Measurements from ENCODE around the gene MDP1. TPM values are rescaled to one million over a fixed set of nuclear protein-coding genes. Genes with fewer than 3 reads are reported as not detected.

The MDP1 gene
- total and polyA plus RNA-seq, 2 donors (not counting 1 experiment from before 2014, with no cell fraction given) = 14.4 to 22.1 TPM

DNA sequence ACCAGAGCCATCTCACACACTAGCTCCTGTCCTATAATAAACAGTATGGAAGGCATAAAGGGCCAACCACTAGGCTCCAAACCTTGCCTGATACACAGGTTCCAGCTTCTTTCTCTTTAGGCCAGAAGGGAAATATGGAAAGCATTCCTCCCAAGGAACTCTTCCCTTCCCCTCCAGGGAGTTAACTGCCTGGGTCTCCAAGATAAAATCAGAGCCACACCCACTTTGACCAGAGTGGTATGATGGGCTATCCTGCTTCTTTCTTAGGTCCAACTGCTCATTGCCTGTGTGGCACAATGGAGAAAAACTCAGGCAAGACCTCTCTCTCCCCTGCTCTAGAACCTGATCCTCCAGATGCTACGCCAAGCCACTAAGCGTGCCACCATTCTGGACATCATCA is 8.2 kb downstream of the MDP1 start:
- no peak for DNase-seq (ENCODE audit: low read depth in 2 of 2)
- H3K9me3 ChIP-seq (ENCODE audit: control insufficient read depth, insufficient read depth, low read depth, low read length) = no peaks in the 10 kb centered on the region
- peaks cover 3% of the 10 kb centered on the region for H3K79me2 ChIP-seq (ENCODE audit: control insufficient read depth, insufficient read depth, low read length)
- TF ChIP-seq, protein P1, sequence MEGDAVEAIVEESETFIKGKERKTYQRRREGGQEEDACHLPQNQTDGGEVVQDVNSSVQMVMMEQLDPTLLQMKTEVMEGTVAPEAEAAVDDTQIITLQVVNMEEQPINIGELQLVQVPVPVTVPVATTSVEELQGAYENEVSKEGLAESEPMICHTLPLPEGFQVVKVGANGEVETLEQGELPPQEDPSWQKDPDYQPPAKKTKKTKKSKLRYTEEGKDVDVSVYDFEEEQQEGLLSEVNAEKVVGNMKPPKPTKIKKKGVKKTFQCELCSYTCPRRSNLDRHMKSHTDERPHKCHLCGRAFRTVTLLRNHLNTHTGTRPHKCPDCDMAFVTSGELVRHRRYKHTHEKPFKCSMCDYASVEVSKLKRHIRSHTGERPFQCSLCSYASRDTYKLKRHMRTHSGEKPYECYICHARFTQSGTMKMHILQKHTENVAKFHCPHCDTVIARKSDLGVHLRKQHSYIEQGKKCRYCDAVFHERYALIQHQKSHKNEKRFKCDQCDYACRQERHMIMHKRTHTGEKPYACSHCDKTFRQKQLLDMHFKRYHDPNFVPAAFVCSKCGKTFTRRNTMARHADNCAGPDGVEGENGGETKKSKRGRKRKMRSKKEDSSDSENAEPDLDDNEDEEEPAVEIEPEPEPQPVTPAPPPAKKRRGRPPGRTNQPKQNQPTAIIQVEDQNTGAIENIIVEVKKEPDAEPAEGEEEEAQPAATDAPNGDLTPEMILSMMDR (conservative IDR thresholded peaks at IDR 0.05 in 1 of 2, IDR thresholded peaks at IDR 0.05 in 1 of 2; ENCODE audit: low read depth in 1 of 2, low read length in 2 of 2) = no peak
- TF ChIP-seq EZH2 (IDR thresholded peaks at IDR 0.05; ENCODE audit: low read length, missing control alignments) = no peak
- H3K36me3 ChIP-seq (ENCODE audit: control insufficient read depth, insufficient read depth, low read length) = peaks cover 22% of the 10 kb centered on the region
- no peak overlapping the region for H3K9ac ChIP-seq (ENCODE audit: insufficient read depth, low read length)
- H3K4me1 ChIP-seq (ENCODE audit: control insufficient read depth, extremely low read depth, insufficient read depth, low read length) = peaks cover 2% of the 10 kb centered on the region
- no peak overlapping the region for H3K4me3 ChIP-seq (replicated peaks in 1 of 4; ENCODE audit: control extremely low read depth in 1 of 4, insufficient read depth in 1 of 4, low read depth in 3 of 4, low read length in 4 of 4)
- H3K27me3 ChIP-seq (ENCODE audit: control insufficient read depth, insufficient read depth, low read length) = no peaks in the 10 kb centered on the region
- H3K27ac ChIP-seq (ENCODE audit: insufficient read depth, low read length) = no peak overlapping the region
- no peaks in the 10 kb centered on the region for H4K20me1 ChIP-seq (ENCODE audit: control insufficient read depth, extremely low read depth, insufficient read depth, low read length)
- no peak overlapping the region for H3K4me2 ChIP-seq (ENCODE audit: extremely low read depth, insufficient read depth, low read length)
- H2AFZ ChIP-seq (ENCODE audit: low read length) = no peak overlapping the region

DNA sequence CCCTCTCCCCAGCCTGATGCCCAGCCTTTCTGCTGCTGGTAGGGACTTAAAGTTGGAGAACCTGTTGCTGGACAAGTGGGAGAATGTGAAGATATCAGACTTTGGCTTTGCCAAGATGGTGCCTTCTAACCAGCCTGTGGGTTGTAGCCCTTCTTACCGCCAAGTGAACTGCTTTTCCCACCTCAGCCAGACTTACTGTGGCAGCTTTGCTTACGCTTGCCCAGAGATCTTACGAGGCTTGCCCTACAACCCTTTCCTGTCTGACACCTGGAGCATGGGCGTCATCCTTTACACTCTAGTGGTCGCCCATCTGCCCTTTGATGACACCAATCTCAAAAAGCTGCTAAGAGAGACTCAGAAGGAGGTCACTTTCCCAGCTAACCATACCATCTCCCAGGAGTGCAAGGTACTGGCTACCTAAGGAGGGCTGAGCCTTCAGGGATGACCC is 8.7 kb downstream of the MDP1 start:
- no peaks in the 10 kb centered on the region for H3K27me3 ChIP-seq (ENCODE audit: control insufficient read depth, insufficient read depth, low read length)
- TF ChIP-seq EZH2 (IDR thresholded peaks at IDR 0.05; ENCODE audit: low read length, missing control alignments) = no peak
- TF ChIP-seq, protein P1 (conservative IDR thresholded peaks at IDR 0.05 in 1 of 2, IDR thresholded peaks at IDR 0.05 in 1 of 2; ENCODE audit: low read depth in 1 of 2, low read length in 2 of 2) = no peak
- no peak overlapping the region for H3K4me3 ChIP-seq (replicated peaks in 1 of 4; ENCODE audit: control extremely low read depth in 1 of 4, insufficient read depth in 1 of 4, low read depth in 3 of 4, low read length in 4 of 4)
- no peak overlapping the region for H2AFZ ChIP-seq (ENCODE audit: low read length)
- no peak for DNase-seq (ENCODE audit: low read depth in 2 of 2)
- peaks cover 22% of the 10 kb centered on the region for H3K36me3 ChIP-seq (ENCODE audit: control insufficient read depth, insufficient read depth, low read length)
- H3K9ac ChIP-seq (ENCODE audit: insufficient read depth, low read length) = no peak overlapping the region
- H3K79me2 ChIP-seq (ENCODE audit: control insufficient read depth, insufficient read depth, low read length) = no peaks in the 10 kb centered on the region
- H3K4me1 ChIP-seq (ENCODE audit: control insufficient read depth, extremely low read depth, insufficient read depth, low read length) = no peaks in the 10 kb centered on the region
- H3K9me3 ChIP-seq (ENCODE audit: control insufficient read depth, insufficient read depth, low read depth, low read length) = no peaks in the 10 kb centered on the region
- no peaks in the 10 kb centered on the region for H4K20me1 ChIP-seq (ENCODE audit: control insufficient read depth, extremely low read depth, insufficient read depth, low read length)
- H3K27ac ChIP-seq (ENCODE audit: insufficient read depth, low read length) = no peak overlapping the region
- no peak overlapping the region for H3K4me2 ChIP-seq (ENCODE audit: extremely low read depth, insufficient read depth, low read length)

DNA sequence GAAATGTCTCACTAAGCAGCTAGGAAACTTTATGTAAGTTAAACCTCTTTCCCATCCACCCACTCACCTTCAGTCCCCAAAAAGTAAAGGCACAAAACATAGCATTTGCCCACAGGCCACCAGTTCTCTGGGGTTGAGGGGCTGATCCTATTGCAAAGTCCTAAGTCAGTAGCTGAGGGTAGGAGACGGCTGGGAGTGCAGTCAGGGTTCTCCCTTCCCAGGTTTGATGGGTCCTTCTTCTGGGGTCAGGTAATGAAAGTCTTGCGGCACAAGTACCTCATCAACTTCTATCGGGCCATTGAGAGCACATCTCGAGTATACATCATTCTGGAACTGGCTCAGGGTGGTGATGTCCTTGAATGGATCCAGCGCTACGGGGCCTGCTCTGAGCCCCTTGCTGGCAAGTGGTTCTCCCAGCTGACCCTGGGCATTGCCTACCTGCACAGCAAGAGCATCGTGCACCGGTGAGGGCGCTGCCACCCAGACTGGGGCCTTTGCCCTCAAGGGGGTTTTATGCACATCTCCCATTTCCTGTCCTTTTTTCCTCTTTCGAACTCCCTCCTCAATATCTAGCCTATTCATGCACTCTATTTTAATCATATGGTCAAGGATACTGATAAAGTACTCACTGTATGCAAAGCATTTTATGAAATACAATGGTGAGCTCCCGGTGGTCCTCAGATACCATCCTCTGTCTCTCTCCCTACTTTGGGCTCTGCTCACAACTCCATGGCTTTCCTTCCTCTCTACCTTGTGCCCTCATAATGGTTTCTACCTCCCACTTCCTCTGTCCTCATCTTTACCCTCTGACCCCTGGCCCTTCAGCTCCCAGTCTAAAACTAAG is 9.4 kb downstream of the MDP1 start:
- Histone ChIP-seq H3K27ac (ENCODE audit: insufficient read depth, low read length) (no peak overlapping the region), H3K36me3 (ENCODE audit: control insufficient read depth, insufficient read depth, low read length) (peaks cover 22% of the 10 kb centered on the region)

More for the DNA sequence above, 9.4 kb downstream of the MDP1 start:
- TF ChIP-seq EZH2 (IDR thresholded peaks at IDR 0.05; ENCODE audit: low read length, missing control alignments) = no peak
- TF ChIP-seq, protein P1 (conservative IDR thresholded peaks at IDR 0.05 in 1 of 2, IDR thresholded peaks at IDR 0.05 in 1 of 2; ENCODE audit: low read depth in 1 of 2, low read length in 2 of 2) = no peak
- H3K27me3 ChIP-seq (ENCODE audit: control insufficient read depth, insufficient read depth, low read length) = no peaks in the 10 kb centered on the region
- no peak overlapping the region for H3K9ac ChIP-seq (ENCODE audit: insufficient read depth, low read length)
- H3K4me3 ChIP-seq (replicated peaks in 1 of 4; ENCODE audit: control extremely low read depth in 1 of 4, insufficient read depth in 1 of 4, low read depth in 3 of 4, low read length in 4 of 4) = no peak overlapping the region
- DNase-seq (ENCODE audit: low read depth in 2 of 2) = no peak
- H2AFZ ChIP-seq (ENCODE audit: low read length) = no peak overlapping the region
- H3K79me2 ChIP-seq (ENCODE audit: control insufficient read depth, insufficient read depth, low read length) = no peaks in the 10 kb centered on the region
- H3K4me1 ChIP-seq (ENCODE audit: control insufficient read depth, extremely low read depth, insufficient read depth, low read length) = no peaks in the 10 kb centered on the region
- no peaks in the 10 kb centered on the region for H4K20me1 ChIP-seq (ENCODE audit: control insufficient read depth, extremely low read depth, insufficient read depth, low read length)
- no peaks in the 10 kb centered on the region for H3K9me3 ChIP-seq (ENCODE audit: control insufficient read depth, insufficient read depth, low read depth, low read length)
- no peak overlapping the region for H3K4me2 ChIP-seq (ENCODE audit: extremely low read depth, insufficient read depth, low read length)

Data from fibroblast of lung (primary cell).